GM12878 (cell line): ENCODE measurements around the gene HSD11B1L. TPM values are rescaled to one million over a fixed set of nuclear protein-coding genes. Genes with fewer than 3 reads are reported as not detected.

Source experiments
- ATAC-seq: fragments of 200-7000 bp; cut with Tn5 transposase; 3 replicates; pipeline ENCODE4 v1.9.1; 2020; ENCODE audit warnings: mild to moderate bottlenecking, moderate library complexity
- BruUV-seq: library from RNA; stranded (reverse); fragments of 400-500 nt; replicated peaks from 2 replicates; lab custom pipeline; 2021; lab: Mats Ljungman, UMichigan
- CTCF ChIA-PET: fragments of 300-600 bp; sonication (Branson Sonifier 250); formaldehyde crosslinking; extraction: SDS; loops from one replicate; lab custom pipeline; 2021; ENCODE audit warnings: inconsistent platforms; lab: Yijun Ruan, JAX
- POLR2A ChIA-PET: fragments of 350-600 bp; formaldehyde crosslinking; extraction: SDS; loops from one replicate; lab custom pipeline; 2021; ENCODE audit warnings: inconsistent platforms; lab: Charles Lee
- RAD21 ChIA-PET: fragments of 300-600 bp; sonication (Branson Sonifier 250); formaldehyde crosslinking; loops from one replicate; lab custom pipeline; 2023; ENCODE audit warnings: antibody characterized with exemption; ENCODE audit not compliant: unreplicated experiment; lab: Charles Lee
- SMC1A ChIA-PET: fragments of 300-600 bp; sonication (Branson Sonifier 250); formaldehyde crosslinking; loops from one replicate; lab custom pipeline; 2023; ENCODE audit not compliant: unreplicated experiment, uncharacterized antibody; lab: Charles Lee
- DNase-seq: peaks from one replicate; pipeline ENCODE4 v3.0.0-alpha.2; 2011; ENCODE audit warnings: low read depth, low spot score
- FAIRE-seq: peaks from 3 replicates; lab custom pipeline; 2011; peaks lifted over from hg19 to GRCh38; lab: Jason Lieb, UNC
- H2AFZ ChIP-seq: 2 replicates; pipeline ENCODE4 v1.6.0; 2011; ENCODE audit warnings: low read depth, low read length, control low read depth; ENCODE audit not compliant: control insufficient read depth
- H3K27ac ChIP-seq: 2 replicates; pipeline ENCODE4 v1.5.1; 2011; ENCODE audit warnings: control low read depth; ENCODE audit not compliant: control insufficient read depth, insufficient read depth
- H3K27me3 ChIP-seq, 2 experiments: replicated peaks in 1 of 2; 2 replicates each; pipeline versions ENCODE4 v1.6.0 to v1.6.1; 2011; ENCODE audit warnings: low read length in 1 of 2; ENCODE audit not compliant: control insufficient read depth in 2 of 2, insufficient read depth in 2 of 2
- H3K36me3 ChIP-seq, 2 experiments: 2 replicates each; pipeline ENCODE4 v1.5.1; 2011; ENCODE audit warnings: low read length in 1 of 2; ENCODE audit not compliant: control insufficient read depth in 2 of 2, insufficient read depth in 2 of 2
- H3K4me1 ChIP-seq: 2 replicates; pipeline ENCODE4 v1.6.1; 2011; ENCODE audit warnings: mild to moderate bottlenecking, low read length, moderate library complexity, mixed read lengths; ENCODE audit not compliant: control insufficient read depth, insufficient read depth
- H3K4me2 ChIP-seq: 2 replicates; pipeline ENCODE4 v1.6.0; 2011; ENCODE audit warnings: control low read depth; ENCODE audit not compliant: control insufficient read depth, insufficient read depth
- H3K4me3 ChIP-seq: fragments of 200-600 bp; sonication (generic); 2 replicates; pipeline ENCODE4 v1.5.1; 2016
- H3K79me2 ChIP-seq: 2 replicates; pipeline ENCODE4 v1.6.0; 2011; ENCODE audit warnings: low read length; ENCODE audit not compliant: control insufficient read depth, insufficient read depth
- H3K9ac ChIP-seq: 2 replicates; pipeline ENCODE4 v1.8.0; 2011; ENCODE audit warnings: low read length, control low read depth, mixed read lengths; ENCODE audit not compliant: control insufficient read depth, insufficient read depth
- H3K9me3 ChIP-seq: replicated peaks from 3 replicates; pipeline ENCODE4 v1.5.1; 2011; ENCODE audit warnings: mild to moderate bottlenecking, low read length; ENCODE audit not compliant: control insufficient read depth, insufficient read depth
- H4K20me1 ChIP-seq: 2 replicates; pipeline ENCODE4 v1.6.0; 2011; ENCODE audit not compliant: control insufficient read depth, insufficient read depth
- ATF7 ChIP-seq: fragments of 450-650 bp; IDR thresholded peaks from 2 replicates; pipeline ENCODE4 v1.6.1; 2016; ENCODE audit warnings: low read depth, mild to moderate bottlenecking
- CBX3 ChIP-seq: fragments of 200-600 bp; sonication (generic); IDR thresholded peaks from 2 replicates; pipeline ENCODE4 v1.6.1; 2016; ENCODE audit warnings: low read depth, borderline replicate concordance
- CBX5 ChIP-seq: sonication (generic); IDR thresholded peaks from 2 replicates; pipeline ENCODE4 v1.6.1; 2016; ENCODE audit warnings: low read depth, moderate library complexity, mild to moderate bottlenecking, inconsistent platforms
- IKZF1 ChIP-seq: fragments of 450-650 bp; conservative IDR thresholded peaks from 2 replicates; pipeline ENCODE4 v1.6.1; 2017; ENCODE audit warnings: antibody characterized with exemption, mild to moderate bottlenecking
- KAT2A ChIP-seq: conservative IDR thresholded peaks from 2 replicates; pipeline ENCODE4 v1.6.1; 2011; ENCODE audit warnings: low read depth, low read length; ENCODE audit not compliant: control insufficient read depth
- NFYA ChIP-seq: IDR thresholded peaks from 2 replicates; pipeline ENCODE4 v1.6.1; 2011; ENCODE audit warnings: low read depth, mild to moderate bottlenecking, low read length, improper control_type of control experiment, borderline replicate concordance
- NR2C1 ChIP-seq: fragments of 450-650 bp; IDR thresholded peaks from 2 replicates; pipeline ENCODE4 v1.6.1; 2017; ENCODE audit warnings: antibody characterized with exemption, mild to moderate bottlenecking, moderate library complexity
- PML ChIP-seq: IDR thresholded peaks from 2 replicates; pipeline ENCODE4 v1.6.1; 2012; ENCODE audit warnings: low read length, inconsistent platforms
- POLR2A ChIP-seq: IDR thresholded peaks from 2 replicates; pipeline ENCODE4 v1.6.1; 2011; ENCODE audit warnings: low read depth, mild to moderate bottlenecking, low read length
- RAD51 ChIP-seq: fragments of 450-650 bp; IDR thresholded peaks from 2 replicates; pipeline ENCODE4 v1.6.1; 2016; ENCODE audit warnings: moderate library complexity, mild to moderate bottlenecking, inconsistent platforms
- RFX5 ChIP-seq: IDR thresholded peaks from 2 replicates; pipeline ENCODE4 v1.6.1; 2011; ENCODE audit warnings: low read depth, low read length, improper control_type of control experiment
- SUZ12 ChIP-seq: fragments of 200-600 bp; sonication (generic); IDR thresholded peaks from one replicate; pipeline ENCODE4 v1.6.1; 2018; ENCODE audit warnings: antibody characterized with exemption, mild to moderate bottlenecking; ENCODE audit not compliant: unreplicated experiment
- ZNF384 ChIP-seq: IDR thresholded peaks from 2 replicates; pipeline ENCODE4 v1.6.1; 2012; ENCODE audit warnings: low read depth, mild to moderate bottlenecking, low read length, improper control_type of control experiment, borderline replicate concordance
- ZNF622 ChIP-seq: fragments of 450-650 bp; IDR thresholded peaks from 2 replicates; pipeline ENCODE4 v1.6.1; 2017; ENCODE audit warnings: mild to moderate bottlenecking, inconsistent platforms
- WGBS: methylation state at CpG from one replicate; pipeline ENCODE4 v1.1.6; 2016; ENCODE audit warnings: low lambda C conversion rate; ENCODE audit not compliant: insufficient replicate concordance, insufficient coverage; ENCODE audit errors: missing lambda C conversion rate; 5-methylcytosine and 5-hydroxymethylcytosine counted together
- in situ Hi-C: fragments of 300-500 bp; cut with MboI; formaldehyde crosslinking; loops from 9 replicates; pipeline ENCODE4 v1.14.3; 2018; ENCODE audit warnings: mixed read lengths
- intact Hi-C: fragments of 100-400 bp; cut with micrococcal nuclease; formaldehyde crosslinking; loops from one replicate; pipeline ENCODE4 v1.14.2; 2022; ENCODE audit not compliant: unreplicated experiment
- polyA plus RNA-seq, 11 experiments: library from polyadenylated mRNA; depleted of rRNA in 4 of 11; unstranded in 6 of 11; stranded (reverse) in 5 of 11; fragments of >200 nt; fragmentation: Nextera tagmentation in 4 of 11; fragmentation: Illumina TruSeq in 1 of 11; extraction: Ambion mirVana in 4 of 11; extraction: Trizol in 1 of 11; gene quantifications; 1 replicate in 1 of 11; 2 replicates in 10 of 11; pipeline versions ENCODE4 v1.2.1 to v1.2.3, GENCODE V29; 2011 to 2016; ENCODE audit warnings: inconsistent platforms in 2 of 11, missing spikeins in 2 of 11, low read depth in 1 of 11
- total RNA-seq, 4 experiments: library from RNA; depleted of rRNA in 3 of 4; stranded (reverse); fragments of >200 nt in 3 of 4; fragmentation: Illumina TruSeq in 1 of 4; extraction: Trizol in 1 of 4; gene quantifications; 2 replicates each; pipeline versions ENCODE4 v1.2.1 to v1.2.3, GENCODE V29; 2013 to 2021
- TF ChIP-seq, protein P1 (sequence below): fragments of 450-650 bp; IDR thresholded peaks from 2 replicates; pipeline ENCODE4 v1.6.1; 2014; ENCODE audit warnings: mild to moderate bottlenecking
- TF ChIP-seq, protein P2 (sequence below): fragments of 450-650 bp; IDR thresholded peaks from 2 replicates; pipeline ENCODE4 v1.6.1; 2017; ENCODE audit warnings: borderline replicate concordance
- TF ChIP-seq, protein P3 (sequence below): IDR thresholded peaks from 2 replicates; pipeline ENCODE4 v1.6.1; 2011; ENCODE audit warnings: borderline replicate concordance, low read depth, mild to moderate bottlenecking, moderate library complexity, low read length; ENCODE audit not compliant: insufficient read depth, poor library complexity, severe bottlenecking
- TF ChIP-seq, protein P4 (sequence below): IDR thresholded peaks from 2 replicates; pipeline ENCODE4 v1.6.1; 2011; ENCODE audit warnings: low read depth, mild to moderate bottlenecking, low read length, moderate library complexity, borderline replicate concordance; ENCODE audit errors: extremely low read depth
- TF ChIP-seq, protein P5 (sequence below): fragments of 450-650 bp; IDR thresholded peaks from 2 replicates; pipeline ENCODE4 v1.6.1; 2017; ENCODE audit warnings: mild to moderate bottlenecking, low read depth, inconsistent platforms; ENCODE audit not compliant: poor library complexity, severe bottlenecking

HSD11B1L gene
- total and polyA plus RNA-seq, 10 of the 15 experiments (the other 5 are each of a cell fraction or from before 2014, with no cell fraction given) = 0.29 to 1.8 (median 1.1) TPM; not detected in 1

DNA sequence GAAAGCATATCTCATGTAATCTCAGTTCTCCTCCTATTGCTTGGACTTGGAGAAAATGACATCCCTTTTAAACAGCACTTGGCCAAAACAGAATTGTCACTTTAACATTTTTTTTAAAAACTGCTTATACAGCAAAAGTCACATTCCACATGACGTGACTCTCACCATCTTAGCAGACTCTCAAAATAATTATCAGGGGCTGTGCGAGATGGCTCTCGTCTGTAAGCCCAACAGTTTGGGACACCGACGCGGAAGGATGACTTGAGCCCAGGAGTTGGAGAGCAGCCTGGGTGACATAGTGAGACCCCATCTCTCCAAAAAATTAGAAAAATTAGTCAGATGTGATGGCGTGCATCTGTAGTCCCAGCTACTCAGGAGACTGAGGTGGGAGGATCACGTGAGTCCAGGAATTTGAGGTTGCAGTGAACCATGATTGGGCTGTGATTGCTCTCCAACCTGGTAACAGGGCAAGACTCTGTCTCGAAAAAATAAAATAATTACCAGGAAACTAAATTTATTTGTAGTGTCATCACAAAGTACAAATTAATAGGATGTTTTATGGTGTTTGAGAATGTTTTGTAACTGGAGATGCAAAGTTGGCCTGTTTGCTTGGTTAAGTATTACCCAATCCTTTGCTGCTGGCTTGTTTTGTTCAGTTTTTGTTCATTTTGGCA is 49.1 kb upstream of the HSD11B1L start:
- ATAC-seq (no peak), FAIRE-seq (no peak), DNase-seq (no peak)
- Histone ChIP-seq H3K9me3 (no peaks in the 10 kb centered on the region), H3K4me1 (peaks cover 24% of the 10 kb centered on the region), H3K27me3 (no peaks in the 10 kb centered on the region), H3K9ac (no peak overlapping the region), H2AFZ (no peak overlapping the region), H3K4me2 (no peak overlapping the region; the same call in 1 of the 2 replicates), H4K20me1 (peaks cover 5% of the 10 kb centered on the region), H3K27ac (no peak overlapping the region), H3K4me3 (peak overlapping the region; percentile 1; the same call in 1 of the 2 replicates), H3K36me3 (peaks cover 10 to 26% of the 10 kb centered on the region in 2 experiments), H3K79me2 (peaks cover 86% of the 10 kb centered on the region)
- SMC1A ChIA-PET = no interaction called here
- in situ Hi-C loops (no loop called here), intact Hi-C loops (no loop called here)
- CTCF ChIA-PET = no interaction called here
- BruUV-seq = no TSS peak
- POLR2A ChIA-PET = no interaction called here
- RAD21 ChIA-PET = no interaction called here
- 85% methylated on average over 9 of the region's 9 CpGs for WGBS
- TF ChIP-seq, protein P1, sequence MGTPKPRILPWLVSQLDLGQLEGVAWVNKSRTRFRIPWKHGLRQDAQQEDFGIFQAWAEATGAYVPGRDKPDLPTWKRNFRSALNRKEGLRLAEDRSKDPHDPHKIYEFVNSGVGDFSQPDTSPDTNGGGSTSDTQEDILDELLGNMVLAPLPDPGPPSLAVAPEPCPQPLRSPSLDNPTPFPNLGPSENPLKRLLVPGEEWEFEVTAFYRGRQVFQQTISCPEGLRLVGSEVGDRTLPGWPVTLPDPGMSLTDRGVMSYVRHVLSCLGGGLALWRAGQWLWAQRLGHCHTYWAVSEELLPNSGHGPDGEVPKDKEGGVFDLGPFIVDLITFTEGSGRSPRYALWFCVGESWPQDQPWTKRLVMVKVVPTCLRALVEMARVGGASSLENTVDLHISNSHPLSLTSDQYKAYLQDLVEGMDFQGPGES = no peak
- TF ChIP-seq ZNF622 = no peak
- no peak for TF ChIP-seq IKZF1
- TF ChIP-seq NFYA = no peak
- no peak for TF ChIP-seq RFX5
- TF ChIP-seq RAD51 = no peak
- TF ChIP-seq ZNF384 = no peak
- no peak for TF ChIP-seq NR2C1
- TF ChIP-seq SUZ12 = no peak
- TF ChIP-seq ATF7 = no peak
- TF ChIP-seq CBX3 = no peak
- TF ChIP-seq, protein P2, sequence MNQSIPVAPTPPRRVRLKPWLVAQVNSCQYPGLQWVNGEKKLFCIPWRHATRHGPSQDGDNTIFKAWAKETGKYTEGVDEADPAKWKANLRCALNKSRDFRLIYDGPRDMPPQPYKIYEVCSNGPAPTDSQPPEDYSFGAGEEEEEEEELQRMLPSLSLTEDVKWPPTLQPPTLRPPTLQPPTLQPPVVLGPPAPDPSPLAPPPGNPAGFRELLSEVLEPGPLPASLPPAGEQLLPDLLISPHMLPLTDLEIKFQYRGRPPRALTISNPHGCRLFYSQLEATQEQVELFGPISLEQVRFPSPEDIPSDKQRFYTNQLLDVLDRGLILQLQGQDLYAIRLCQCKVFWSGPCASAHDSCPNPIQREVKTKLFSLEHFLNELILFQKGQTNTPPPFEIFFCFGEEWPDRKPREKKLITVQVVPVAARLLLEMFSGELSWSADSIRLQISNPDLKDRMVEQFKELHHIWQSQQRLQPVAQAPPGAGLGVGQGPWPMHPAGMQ = no peak
- TF ChIP-seq POLR2A = no peak
- TF ChIP-seq, protein P3, sequence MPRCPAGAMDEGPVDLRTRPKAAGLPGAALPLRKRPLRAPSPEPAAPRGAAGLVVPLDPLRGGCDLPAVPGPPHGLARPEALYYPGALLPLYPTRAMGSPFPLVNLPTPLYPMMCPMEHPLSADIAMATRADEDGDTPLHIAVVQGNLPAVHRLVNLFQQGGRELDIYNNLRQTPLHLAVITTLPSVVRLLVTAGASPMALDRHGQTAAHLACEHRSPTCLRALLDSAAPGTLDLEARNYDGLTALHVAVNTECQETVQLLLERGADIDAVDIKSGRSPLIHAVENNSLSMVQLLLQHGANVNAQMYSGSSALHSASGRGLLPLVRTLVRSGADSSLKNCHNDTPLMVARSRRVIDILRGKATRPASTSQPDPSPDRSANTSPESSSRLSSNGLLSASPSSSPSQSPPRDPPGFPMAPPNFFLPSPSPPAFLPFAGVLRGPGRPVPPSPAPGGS = no peak
- TF ChIP-seq, protein P4, sequence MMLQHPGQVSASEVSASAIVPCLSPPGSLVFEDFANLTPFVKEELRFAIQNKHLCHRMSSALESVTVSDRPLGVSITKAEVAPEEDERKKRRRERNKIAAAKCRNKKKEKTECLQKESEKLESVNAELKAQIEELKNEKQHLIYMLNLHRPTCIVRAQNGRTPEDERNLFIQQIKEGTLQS = no peak
- TF ChIP-seq KAT2A = no peak
- TF ChIP-seq CBX5 = no peak
- no peak for TF ChIP-seq PML
- TF ChIP-seq, protein P5, sequence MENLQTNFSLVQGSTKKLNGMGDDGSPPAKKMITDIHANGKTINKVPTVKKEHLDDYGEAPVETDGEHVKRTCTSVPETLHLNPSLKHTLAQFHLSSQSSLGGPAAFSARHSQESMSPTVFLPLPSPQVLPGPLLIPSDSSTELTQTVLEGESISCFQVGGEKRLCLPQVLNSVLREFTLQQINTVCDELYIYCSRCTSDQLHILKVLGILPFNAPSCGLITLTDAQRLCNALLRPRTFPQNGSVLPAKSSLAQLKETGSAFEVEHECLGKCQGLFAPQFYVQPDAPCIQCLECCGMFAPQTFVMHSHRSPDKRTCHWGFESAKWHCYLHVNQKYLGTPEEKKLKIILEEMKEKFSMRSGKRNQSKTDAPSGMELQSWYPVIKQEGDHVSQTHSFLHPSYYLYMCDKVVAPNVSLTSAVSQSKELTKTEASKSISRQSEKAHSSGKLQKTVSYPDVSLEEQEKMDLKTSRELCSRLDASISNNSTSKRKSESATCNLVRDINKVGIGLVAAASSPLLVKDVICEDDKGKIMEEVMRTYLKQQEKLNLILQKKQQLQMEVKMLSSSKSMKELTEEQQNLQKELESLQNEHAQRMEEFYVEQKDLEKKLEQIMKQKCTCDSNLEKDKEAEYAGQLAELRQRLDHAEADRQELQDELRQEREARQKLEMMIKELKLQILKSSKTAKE = no peak
